HepG2 (cell line): ENCODE data around the gene BIRC3. TPM values are rescaled to one million over a fixed set of nuclear protein-coding genes. Genes with fewer than 3 reads are reported as not detected.
A peak's percentile ranks its signal among the peaks of the same experiment; 100 is the strongest.

Experiments used
- FOXA3 ChIP-seq: IDR thresholded peaks from 2 replicates; pipeline ENCODE4 v1.6.1; 2016; ENCODE audit warnings: missing genetic modification reagents, missing compliant biosample characterization
- MAF1 ChIP-seq: sonication (generic); formaldehyde crosslinking; IDR thresholded peaks from 2 replicates; pipeline ENCODE4 v1.5.0; 2020; ENCODE audit warnings: missing genetic modification reagents, borderline replicate concordance
- MTA1 ChIP-seq: sonication (generic); formaldehyde crosslinking; IDR thresholded peaks from 2 replicates; pipeline ENCODE4 v1.4.0; 2020; ENCODE audit warnings: missing genetic modification reagents, mild to moderate bottlenecking, borderline replicate concordance
- NAIF1 ChIP-seq: sonication (generic); formaldehyde crosslinking; IDR thresholded peaks from 2 replicates; pipeline ENCODE4 v1.5.0; 2020; ENCODE audit warnings: mild to moderate bottlenecking, missing genetic modification reagents, borderline replicate concordance
- NR2C2 ChIP-seq: sonication (generic); formaldehyde crosslinking; IDR thresholded peaks from 2 replicates; pipeline ENCODE4 v1.4.0; 2020; ENCODE audit warnings: missing genetic modification reagents, mild to moderate bottlenecking, moderate library complexity, borderline replicate concordance
- NR3C1 ChIP-seq: sonication (generic); formaldehyde crosslinking; IDR thresholded peaks from 2 replicates; pipeline ENCODE4 v1.4.0; 2020; ENCODE audit warnings: missing genetic modification reagents
- TEAD3 ChIP-seq: optimal IDR thresholded peaks from 2 replicates; pipeline ENCODE3; 2016; ENCODE audit warnings: borderline replicate concordance
- XRCC5 ChIP-seq: fragments of 200-400 bp; formaldehyde crosslinking; optimal IDR thresholded peaks from 2 replicates; pipeline ENCODE3; 2017; ENCODE audit warnings: mild to moderate bottlenecking, low read length
- ZBTB7B ChIP-seq: sonication (generic); formaldehyde crosslinking; IDR thresholded peaks from 2 replicates; pipeline ENCODE4 v1.4.0; 2020; ENCODE audit warnings: missing genetic modification reagents
- ZNF850 ChIP-seq: sonication (generic); formaldehyde crosslinking; conservative IDR thresholded peaks from 2 replicates; pipeline ENCODE4 v1.9.0; 2021; ENCODE audit warnings: mild to moderate bottlenecking, missing genetic modification reagents
- ZSCAN29 ChIP-seq: sonication (generic); formaldehyde crosslinking; conservative IDR thresholded peaks from 2 replicates; pipeline ENCODE4 v1.4.0; 2020; ENCODE audit warnings: mild to moderate bottlenecking, missing genetic modification reagents
- polyA plus RNA-seq, 8 experiments: library from polyadenylated mRNA; depleted of rRNA in 3 of 8; stranded (reverse) in 7 of 8; unstranded in 1 of 8; fragments of >200 nt; fragmentation: Illumina TruSeq in 4 of 8; extraction: Trizol in 4 of 8; gene quantifications; 2 replicates each; pipeline versions ENCODE4 v1.2.1 to v1.2.3, GENCODE V29; 2011 to 2016; ENCODE audit warnings: low read depth in 4 of 8, missing spikeins in 1 of 8, mixed read lengths in 1 of 8; ENCODE audit not compliant: insufficient read depth in 1 of 8
- total RNA-seq, 5 experiments: library from RNA; depleted of rRNA; stranded (reverse); fragments of >200 nt; fragmentation: Illumina TruSeq; extraction: Trizol; gene quantifications; 2 replicates each; pipeline ENCODE4 v1.2.3, GENCODE V29; 2016; ENCODE audit warnings: low read depth in 1 of 5
- TF ChIP-seq, protein P1 (sequence below): sonication (generic); formaldehyde crosslinking; IDR thresholded peaks from 2 replicates; pipeline ENCODE4 v1.4.0; 2020; ENCODE audit warnings: mild to moderate bottlenecking, low read depth, missing genetic modification reagents
- TF ChIP-seq, protein P2 (sequence below): sonication (generic); formaldehyde crosslinking; IDR thresholded peaks from 2 replicates; pipeline ENCODE4 v1.9.0; 2021; ENCODE audit warnings: mild to moderate bottlenecking, missing genetic modification reagents
- TF ChIP-seq, protein P3 (sequence below): sonication (generic); formaldehyde crosslinking; IDR thresholded peaks from 2 replicates; pipeline ENCODE4 v1.5.1; 2020; ENCODE audit warnings: missing genetic modification reagents, mild to moderate bottlenecking, borderline replicate concordance

The BIRC3 gene
- total and polyA plus RNA-seq, 2 of the 13 experiments (the other 11 are each of a cell fraction or from before 2014, with no cell fraction given), result 0.41 to 4.2 TPM

DNA sequence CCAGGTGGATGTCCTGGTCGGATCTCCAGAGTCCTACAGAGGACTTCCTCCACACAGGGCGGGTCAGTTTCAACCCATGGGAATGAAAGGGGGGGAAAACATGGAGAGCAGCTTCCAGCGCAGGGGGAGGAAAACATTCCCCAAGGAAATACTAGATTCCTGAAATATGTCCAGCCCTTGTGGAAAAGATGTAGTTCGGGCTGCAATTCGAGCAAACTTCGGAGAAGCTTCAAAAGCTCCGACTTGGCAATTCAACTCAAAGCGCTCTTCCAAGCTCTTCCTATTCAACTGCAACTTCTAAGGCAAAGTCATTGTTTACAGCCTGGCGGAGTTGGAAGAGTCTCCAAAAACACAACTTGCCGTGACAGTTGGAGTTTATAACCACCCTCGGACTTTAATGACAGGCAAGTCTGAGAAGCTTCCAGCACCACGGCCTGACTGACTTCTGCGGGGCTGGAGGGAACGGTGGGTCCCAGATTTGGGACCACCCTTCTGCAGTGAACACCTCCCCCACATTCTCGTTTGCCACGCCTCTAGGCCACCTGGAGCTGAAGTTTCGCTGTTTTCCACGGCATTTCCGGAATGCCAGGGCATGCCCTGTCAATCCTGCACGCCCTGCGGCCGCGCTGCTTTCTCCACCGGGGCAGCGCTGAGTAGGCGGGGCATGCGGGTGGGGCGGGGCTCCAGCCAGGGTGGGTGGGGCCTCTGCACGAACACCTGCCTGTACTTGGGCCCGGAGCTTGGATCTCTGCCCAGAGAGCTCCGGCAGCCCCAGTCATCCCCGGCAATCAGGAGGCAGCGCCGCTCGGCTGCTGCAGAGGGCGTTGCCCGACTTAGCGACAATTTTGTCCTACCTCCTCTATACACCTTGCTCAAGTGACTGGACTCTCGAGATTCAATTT lies 49.0 kb upstream of the BIRC3 start (continued):
- no peak for TF ChIP-seq NR2C2 (CRISPR knock-in tag)
- no peak; the same call in 1 of the 2 replicates for TF ChIP-seq FOXA3
- no peak for TF ChIP-seq NR3C1 (CRISPR knock-in tag)
- TF ChIP-seq, protein P1, sequence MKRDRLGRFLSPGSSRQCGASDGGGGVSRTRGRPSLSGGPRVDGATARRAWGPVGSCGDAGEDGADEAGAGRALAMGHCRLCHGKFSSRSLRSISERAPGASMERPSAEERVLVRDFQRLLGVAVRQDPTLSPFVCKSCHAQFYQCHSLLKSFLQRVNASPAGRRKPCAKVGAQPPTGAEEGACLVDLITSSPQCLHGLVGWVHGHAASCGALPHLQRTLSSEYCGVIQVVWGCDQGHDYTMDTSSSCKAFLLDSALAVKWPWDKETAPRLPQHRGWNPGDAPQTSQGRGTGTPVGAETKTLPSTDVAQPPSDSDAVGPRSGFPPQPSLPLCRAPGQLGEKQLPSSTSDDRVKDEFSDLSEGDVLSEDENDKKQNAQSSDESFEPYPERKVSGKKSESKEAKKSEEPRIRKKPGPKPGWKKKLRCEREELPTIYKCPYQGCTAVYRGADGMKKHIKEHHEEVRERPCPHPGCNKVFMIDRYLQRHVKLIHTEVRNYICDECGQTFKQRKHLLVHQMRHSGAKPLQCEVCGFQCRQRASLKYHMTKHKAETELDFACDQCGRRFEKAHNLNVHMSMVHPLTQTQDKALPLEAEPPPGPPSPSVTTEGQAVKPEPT, result no peak
- no peak for TF ChIP-seq MAF1
- no peak for TF ChIP-seq NAIF1
- TF ChIP-seq TEAD3 (CRISPR knock-in tag), result peak; percentile 92
- TF ChIP-seq XRCC5, result no peak
- TF ChIP-seq, protein P2, sequence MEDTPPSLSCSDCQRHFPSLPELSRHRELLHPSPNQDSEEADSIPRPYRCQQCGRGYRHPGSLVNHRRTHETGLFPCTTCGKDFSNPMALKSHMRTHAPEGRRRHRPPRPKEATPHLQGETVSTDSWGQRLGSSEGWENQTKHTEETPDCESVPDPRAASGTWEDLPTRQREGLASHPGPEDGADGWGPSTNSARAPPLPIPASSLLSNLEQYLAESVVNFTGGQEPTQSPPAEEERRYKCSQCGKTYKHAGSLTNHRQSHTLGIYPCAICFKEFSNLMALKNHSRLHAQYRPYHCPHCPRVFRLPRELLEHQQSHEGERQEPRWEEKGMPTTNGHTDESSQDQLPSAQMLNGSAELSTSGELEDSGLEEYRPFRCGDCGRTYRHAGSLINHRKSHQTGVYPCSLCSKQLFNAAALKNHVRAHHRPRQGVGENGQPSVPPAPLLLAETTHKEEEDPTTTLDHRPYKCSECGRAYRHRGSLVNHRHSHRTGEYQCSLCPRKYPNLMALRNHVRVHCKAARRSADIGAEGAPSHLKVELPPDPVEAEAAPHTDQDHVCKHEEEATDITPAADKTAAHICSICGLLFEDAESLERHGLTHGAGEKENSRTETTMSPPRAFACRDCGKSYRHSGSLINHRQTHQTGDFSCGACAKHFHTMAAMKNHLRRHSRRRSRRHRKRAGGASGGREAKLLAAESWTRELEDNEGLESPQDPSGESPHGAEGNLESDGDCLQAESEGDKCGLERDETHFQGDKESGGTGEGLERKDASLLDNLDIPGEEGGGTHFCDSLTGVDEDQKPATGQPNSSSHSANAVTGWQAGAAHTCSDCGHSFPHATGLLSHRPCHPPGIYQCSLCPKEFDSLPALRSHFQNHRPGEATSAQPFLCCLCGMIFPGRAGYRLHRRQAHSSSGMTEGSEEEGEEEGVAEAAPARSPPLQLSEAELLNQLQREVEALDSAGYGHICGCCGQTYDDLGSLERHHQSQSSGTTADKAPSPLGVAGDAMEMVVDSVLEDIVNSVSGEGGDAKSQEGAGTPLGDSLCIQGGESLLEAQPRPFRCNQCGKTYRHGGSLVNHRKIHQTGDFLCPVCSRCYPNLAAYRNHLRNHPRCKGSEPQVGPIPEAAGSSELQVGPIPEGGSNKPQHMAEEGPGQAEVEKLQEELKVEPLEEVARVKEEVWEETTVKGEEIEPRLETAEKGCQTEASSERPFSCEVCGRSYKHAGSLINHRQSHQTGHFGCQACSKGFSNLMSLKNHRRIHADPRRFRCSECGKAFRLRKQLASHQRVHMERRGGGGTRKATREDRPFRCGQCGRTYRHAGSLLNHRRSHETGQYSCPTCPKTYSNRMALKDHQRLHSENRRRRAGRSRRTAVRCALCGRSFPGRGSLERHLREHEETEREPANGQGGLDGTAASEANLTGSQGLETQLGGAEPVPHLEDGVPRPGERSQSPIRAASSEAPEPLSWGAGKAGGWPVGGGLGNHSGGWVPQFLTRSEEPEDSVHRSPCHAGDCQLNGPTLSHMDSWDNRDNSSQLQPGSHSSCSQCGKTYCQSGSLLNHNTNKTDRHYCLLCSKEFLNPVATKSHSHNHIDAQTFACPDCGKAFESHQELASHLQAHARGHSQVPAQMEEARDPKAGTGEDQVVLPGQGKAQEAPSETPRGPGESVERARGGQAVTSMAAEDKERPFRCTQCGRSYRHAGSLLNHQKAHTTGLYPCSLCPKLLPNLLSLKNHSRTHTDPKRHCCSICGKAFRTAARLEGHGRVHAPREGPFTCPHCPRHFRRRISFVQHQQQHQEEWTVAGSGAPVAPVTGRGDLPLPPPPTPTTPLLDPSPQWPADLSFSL (CRISPR knock-in tag), result no peak
- TF ChIP-seq ZNF850, result no peak
- TF ChIP-seq ZBTB7B (CRISPR knock-in tag), result peak; percentile 80
- TF ChIP-seq ZSCAN29 (CRISPR knock-in tag), result no peak
- TF ChIP-seq, protein P3, sequence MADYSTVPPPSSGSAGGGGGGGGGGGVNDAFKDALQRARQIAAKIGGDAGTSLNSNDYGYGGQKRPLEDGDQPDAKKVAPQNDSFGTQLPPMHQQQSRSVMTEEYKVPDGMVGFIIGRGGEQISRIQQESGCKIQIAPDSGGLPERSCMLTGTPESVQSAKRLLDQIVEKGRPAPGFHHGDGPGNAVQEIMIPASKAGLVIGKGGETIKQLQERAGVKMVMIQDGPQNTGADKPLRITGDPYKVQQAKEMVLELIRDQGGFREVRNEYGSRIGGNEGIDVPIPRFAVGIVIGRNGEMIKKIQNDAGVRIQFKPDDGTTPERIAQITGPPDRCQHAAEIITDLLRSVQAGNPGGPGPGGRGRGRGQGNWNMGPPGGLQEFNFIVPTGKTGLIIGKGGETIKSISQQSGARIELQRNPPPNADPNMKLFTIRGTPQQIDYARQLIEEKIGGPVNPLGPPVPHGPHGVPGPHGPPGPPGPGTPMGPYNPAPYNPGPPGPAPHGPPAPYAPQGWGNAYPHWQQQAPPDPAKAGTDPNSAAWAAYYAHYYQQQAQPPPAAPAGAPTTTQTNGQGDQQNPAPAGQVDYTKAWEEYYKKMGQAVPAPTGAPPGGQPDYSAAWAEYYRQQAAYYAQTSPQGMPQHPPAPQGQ (CRISPR knock-in tag), result no peak
- peak; percentile 20; the same call in 1 of the 2 replicates for TF ChIP-seq MTA1 (CRISPR knock-in tag)
